Mesothelial cell of epicardium (in vitro differentiated cells): ENCODE measurements around the gene CEP104. TPM values are rescaled to one million over a fixed set of nuclear protein-coding genes. Genes with fewer than 3 reads are reported as not detected.
A peak's percentile ranks its signal among the peaks of the same experiment; 100 is the strongest.

Experiments used
- DNase-seq, 2 experiments: peaks; one replicate each; pipeline ENCODE4 v3.0.0; 2021; ENCODE audit warnings: low spot score in 2 of 2; ENCODE audit not compliant: unreplicated experiment in 2 of 2
- H3K27ac Mint-ChIP-seq: 2 replicates; pipeline ENCODE4 v1.8.0; 2021; ENCODE audit warnings: mixed read lengths
- H3K27me3 Mint-ChIP-seq: 2 replicates; pipeline ENCODE4 v1.8.0; 2021; ENCODE audit warnings: low read depth, mixed read lengths
- H3K36me3 Mint-ChIP-seq: 2 replicates; pipeline ENCODE4 v1.8.0; 2021; ENCODE audit warnings: mixed read lengths
- H3K4me1 Mint-ChIP-seq: 2 replicates; pipeline ENCODE4 v1.8.0; 2021; ENCODE audit warnings: mixed read lengths
- H3K4me3 Mint-ChIP-seq: 2 replicates; pipeline ENCODE4 v1.8.0; 2021; ENCODE audit warnings: mild to moderate bottlenecking, moderate library complexity, mixed read lengths
- H3K9me3 Mint-ChIP-seq: 2 replicates; pipeline ENCODE4 v1.8.0; 2021; ENCODE audit warnings: mixed read lengths
- total RNA-seq: library from RNA; stranded (reverse); gene quantifications from 3 replicates; pipeline ENCODE4 v1.2.1, GENCODE V29; 2021
- TF ChIP-seq, protein P1 (sequence below): fragments of 200-600 bp; sonication (generic); IDR thresholded peaks from one replicate; pipeline ENCODE4 v1.5.0; 2021; ENCODE audit warnings: antibody characterized with exemption; ENCODE audit not compliant: unreplicated experiment

CEP104 gene
- total RNA-seq, 1 donor from 2014 or later: 37.0 TPM

DNA sequence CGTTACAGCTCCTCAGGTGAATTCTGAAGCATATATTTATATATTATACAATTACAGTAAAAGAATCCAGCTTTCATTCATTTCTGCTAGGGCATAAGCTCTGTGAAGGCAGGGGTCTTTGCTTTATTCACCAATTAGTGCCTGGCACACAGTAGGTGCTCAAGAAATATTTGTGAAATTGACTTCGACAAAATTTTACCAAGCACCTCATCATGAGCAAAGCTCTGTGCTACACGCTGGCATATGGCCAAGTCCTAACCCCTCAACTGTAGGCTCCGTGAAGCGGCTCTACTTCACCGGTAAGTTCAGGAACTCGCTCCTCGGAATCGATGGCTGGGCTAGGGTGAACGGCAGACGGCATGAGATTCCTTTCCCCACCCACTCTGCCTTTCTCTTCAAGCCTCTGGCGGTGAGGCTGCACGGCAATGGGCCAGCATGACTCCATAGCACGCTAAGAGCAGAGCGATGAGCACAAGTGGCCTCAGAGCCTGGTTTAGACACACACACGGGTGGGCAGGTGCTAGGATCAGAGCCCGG is 34.4 kb upstream of the CEP104 start:
- H3K4me1 Mint-ChIP-seq: peaks cover 2% of the 10 kb centered on the region
- no peak overlapping the region for H3K27ac Mint-ChIP-seq
- no peaks in the 10 kb centered on the region for H3K27me3 Mint-ChIP-seq
- no peak overlapping the region for H3K4me3 Mint-ChIP-seq
- no peaks in the 10 kb centered on the region for H3K9me3 Mint-ChIP-seq
- H3K36me3 Mint-ChIP-seq: peaks cover 29% of the 10 kb centered on the region
- no peak for DNase-seq
- TF ChIP-seq, protein P1, sequence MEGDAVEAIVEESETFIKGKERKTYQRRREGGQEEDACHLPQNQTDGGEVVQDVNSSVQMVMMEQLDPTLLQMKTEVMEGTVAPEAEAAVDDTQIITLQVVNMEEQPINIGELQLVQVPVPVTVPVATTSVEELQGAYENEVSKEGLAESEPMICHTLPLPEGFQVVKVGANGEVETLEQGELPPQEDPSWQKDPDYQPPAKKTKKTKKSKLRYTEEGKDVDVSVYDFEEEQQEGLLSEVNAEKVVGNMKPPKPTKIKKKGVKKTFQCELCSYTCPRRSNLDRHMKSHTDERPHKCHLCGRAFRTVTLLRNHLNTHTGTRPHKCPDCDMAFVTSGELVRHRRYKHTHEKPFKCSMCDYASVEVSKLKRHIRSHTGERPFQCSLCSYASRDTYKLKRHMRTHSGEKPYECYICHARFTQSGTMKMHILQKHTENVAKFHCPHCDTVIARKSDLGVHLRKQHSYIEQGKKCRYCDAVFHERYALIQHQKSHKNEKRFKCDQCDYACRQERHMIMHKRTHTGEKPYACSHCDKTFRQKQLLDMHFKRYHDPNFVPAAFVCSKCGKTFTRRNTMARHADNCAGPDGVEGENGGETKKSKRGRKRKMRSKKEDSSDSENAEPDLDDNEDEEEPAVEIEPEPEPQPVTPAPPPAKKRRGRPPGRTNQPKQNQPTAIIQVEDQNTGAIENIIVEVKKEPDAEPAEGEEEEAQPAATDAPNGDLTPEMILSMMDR: no peak

DNA sequence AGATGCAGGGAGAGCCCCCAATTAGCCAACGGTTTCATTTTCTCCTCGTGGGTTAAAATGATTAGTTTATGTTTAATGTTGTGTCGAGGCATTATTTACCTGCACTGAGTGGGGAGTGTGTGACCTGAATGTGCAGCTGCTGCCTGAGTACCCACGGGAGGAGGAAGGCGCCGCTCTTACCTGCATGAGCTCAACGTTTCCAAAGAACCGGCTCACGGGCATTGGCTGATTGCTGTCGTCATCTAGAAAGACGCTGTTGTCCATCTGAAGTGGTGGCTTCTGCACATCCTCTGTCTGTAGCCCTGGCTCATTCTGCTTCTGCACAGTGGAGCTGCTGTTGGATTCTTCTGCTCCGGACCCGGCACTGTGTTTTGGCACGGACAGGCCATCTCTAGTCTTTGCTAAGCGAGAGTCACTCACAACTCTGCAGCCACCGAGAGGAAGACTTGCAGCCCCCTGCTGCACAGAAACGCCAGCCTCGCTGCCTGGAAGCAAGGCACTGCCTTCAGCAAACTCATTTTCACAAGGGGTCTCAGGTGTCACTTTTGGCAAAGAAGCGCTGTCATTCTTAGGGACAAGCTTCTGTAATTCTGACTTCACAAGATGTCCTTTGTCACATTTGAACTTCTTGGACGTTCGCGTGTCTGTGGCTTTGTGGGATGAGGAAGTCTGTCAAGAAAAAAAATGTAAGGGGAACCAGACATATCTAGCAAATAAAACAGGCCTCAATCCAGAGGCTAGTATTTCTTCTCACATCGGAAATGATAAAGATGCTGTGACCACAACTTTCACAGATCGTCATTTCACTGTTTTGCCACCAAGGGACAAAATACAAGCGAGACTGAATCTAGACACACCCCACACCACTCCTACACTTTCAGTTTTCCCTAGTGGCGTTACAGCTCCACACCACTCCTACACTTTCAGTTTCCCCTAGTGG is 33.6 kb upstream of the CEP104 start:
- Mint-ChIP-seq H3K27ac (no peak overlapping the region), H3K4me1 (peaks cover under 1% of the 10 kb centered on the region), H3K27me3 (no peaks in the 10 kb centered on the region), H3K36me3 (peaks cover 27% of the 10 kb centered on the region), H3K9me3 (no peaks in the 10 kb centered on the region), H3K4me3 (no peak overlapping the region)
- DNase-seq: no peak
- TF ChIP-seq, protein P1: no peak

DNA sequence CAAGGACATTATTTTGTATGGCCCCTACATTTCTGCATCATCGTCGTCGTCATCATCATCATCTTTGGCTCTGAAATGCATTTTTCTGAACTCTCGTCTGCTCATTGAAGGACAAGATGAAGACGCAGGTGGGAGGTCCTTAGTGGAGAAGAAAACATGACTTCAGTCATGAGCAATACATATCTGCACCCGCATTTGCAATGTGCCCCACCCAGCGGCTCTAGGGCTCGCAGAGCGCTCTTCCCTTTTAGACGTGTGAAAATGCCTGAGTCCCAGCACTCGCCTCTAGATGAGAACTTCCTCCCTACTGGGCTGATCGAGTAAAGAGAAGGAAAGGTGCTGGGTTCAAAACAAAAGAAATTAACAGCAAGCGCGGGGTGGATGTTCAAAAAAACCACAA is 32.9 kb upstream of the CEP104 start:
- no peaks in the 10 kb centered on the region for H3K4me1 Mint-ChIP-seq
- no peak for DNase-seq
- peaks cover 27% of the 10 kb centered on the region for H3K36me3 Mint-ChIP-seq
- no peaks in the 10 kb centered on the region for H3K9me3 Mint-ChIP-seq
- no peak overlapping the region for H3K4me3 Mint-ChIP-seq
- H3K27ac Mint-ChIP-seq: no peak overlapping the region
- H3K27me3 Mint-ChIP-seq: no peaks in the 10 kb centered on the region
- TF ChIP-seq, protein P1: no peak

DNA sequence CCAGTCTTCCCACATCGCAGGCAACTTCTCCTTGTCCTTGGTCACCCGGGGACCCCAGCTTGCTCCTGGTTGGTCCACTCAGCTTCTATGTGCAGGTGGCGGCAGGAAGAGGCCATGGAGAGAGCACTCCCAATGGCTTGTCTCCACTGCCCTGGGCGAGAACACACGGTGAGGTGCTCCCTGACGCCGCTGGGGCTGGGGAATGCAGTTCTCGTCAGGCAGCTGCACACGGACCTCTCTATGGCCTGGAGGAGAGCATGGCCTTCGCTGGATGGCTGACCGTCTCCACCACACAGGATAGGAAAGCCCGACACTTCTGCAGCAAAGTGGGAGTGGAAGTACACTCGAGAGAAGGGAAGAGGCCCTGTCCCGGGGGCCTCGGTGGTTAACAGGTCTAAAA is 31.3 kb upstream of the CEP104 start:
- Mint-ChIP-seq H3K27ac (no peak overlapping the region), H3K36me3 (peaks cover 31% of the 10 kb centered on the region), H3K4me1 (no peaks in the 10 kb centered on the region), H3K9me3 (no peaks in the 10 kb centered on the region), H3K4me3 (no peak overlapping the region), H3K27me3 (no peaks in the 10 kb centered on the region)
- TF ChIP-seq, protein P1: no peak
- no peak for DNase-seq

DNA sequence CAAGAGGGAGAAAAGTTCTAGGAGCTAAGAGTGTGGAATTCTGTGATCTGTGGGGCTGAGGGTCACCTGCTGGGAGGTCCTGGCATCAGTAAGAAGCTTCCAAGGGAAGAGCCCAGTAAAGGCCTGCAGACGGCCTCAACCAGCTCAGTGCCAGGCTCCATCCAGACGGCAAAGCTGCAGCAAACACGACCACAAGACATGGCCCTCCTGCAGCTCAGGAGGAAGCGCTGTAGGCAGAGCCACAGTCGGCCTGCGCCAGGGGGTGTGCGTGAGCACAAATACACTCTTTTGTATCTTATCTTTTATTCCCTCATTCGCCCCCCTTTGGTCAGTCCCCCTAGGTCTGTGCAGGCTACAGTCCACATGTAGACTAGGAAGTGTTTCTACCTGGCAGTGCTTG is 29.7 kb upstream of the CEP104 start:
- Mint-ChIP-seq H3K27me3 (no peaks in the 10 kb centered on the region), H3K4me1 (no peaks in the 10 kb centered on the region), H3K36me3 (peaks cover 35% of the 10 kb centered on the region), H3K9me3 (no peaks in the 10 kb centered on the region), H3K4me3 (no peak overlapping the region), H3K27ac (peak overlapping the region; percentile 23)
- TF ChIP-seq, protein P1: no peak
- DNase-seq: no peak
